Activated CD8-positive, alpha-beta memory T cell treated with anti-CD3 and anti-CD28 coated beads, Interleukin-2, amount 10 ng/mL, durations not matched to agents 7 days and 5 days (primary cell): ENCODE data around the gene RNASE3. TPM values are rescaled to one million over a fixed set of nuclear protein-coding genes. Genes with fewer than 3 reads are reported as not detected.
"Not testable (repeated sequence)": the region's sequence is repeated elsewhere in the genome, so short reads cannot be mapped to it uniquely, and the experiment has no call there.

Source experiments
- ATAC-seq: fragments of 150-1000 bp; cut with Tn5 transposase; one replicate; pipeline ENCODE4 v1.10.0; 2021; ENCODE audit warnings: moderate library complexity
- CTCF ChIA-PET: fragments of 350-600 bp; sonication (Branson Sonifier 250); formaldehyde crosslinking; loops from one replicate; lab custom pipeline; 2021; ENCODE audit warnings: antibody characterized with exemption; lab: Charles Lee
- DNase-seq: peaks from one replicate; pipeline ENCODE4 v3.0.0-alpha.2; 2020
- H3K27ac Mint-ChIP-seq: one replicate; pipeline ENCODE4 v1.8.0; 2021; ENCODE audit warnings: mild to moderate bottlenecking, mixed read lengths
- H3K27me3 Mint-ChIP-seq: one replicate; pipeline ENCODE4 v1.8.0; 2021; ENCODE audit warnings: mixed read lengths
- H3K36me3 Mint-ChIP-seq: one replicate; pipeline ENCODE4 v1.8.0; 2021; ENCODE audit warnings: mild to moderate bottlenecking, mixed read lengths
- H3K4me1 Mint-ChIP-seq: one replicate; pipeline ENCODE4 v1.8.0; 2021; ENCODE audit warnings: mixed read lengths
- H3K4me3 Mint-ChIP-seq: one replicate; pipeline ENCODE4 v1.8.0; 2021; ENCODE audit warnings: mild to moderate bottlenecking, moderate library complexity, mixed read lengths
- H3K9me3 Mint-ChIP-seq: one replicate; pipeline ENCODE4 v1.8.0; 2022; ENCODE audit warnings: low read depth, mixed read lengths
- total RNA-seq, 2 experiments: library from RNA; stranded (reverse); gene quantifications; one replicate each; pipeline ENCODE4 v1.2.3, GENCODE V29; 2021

The RNASE3 gene
- total RNA-seq: not detected

DNA sequence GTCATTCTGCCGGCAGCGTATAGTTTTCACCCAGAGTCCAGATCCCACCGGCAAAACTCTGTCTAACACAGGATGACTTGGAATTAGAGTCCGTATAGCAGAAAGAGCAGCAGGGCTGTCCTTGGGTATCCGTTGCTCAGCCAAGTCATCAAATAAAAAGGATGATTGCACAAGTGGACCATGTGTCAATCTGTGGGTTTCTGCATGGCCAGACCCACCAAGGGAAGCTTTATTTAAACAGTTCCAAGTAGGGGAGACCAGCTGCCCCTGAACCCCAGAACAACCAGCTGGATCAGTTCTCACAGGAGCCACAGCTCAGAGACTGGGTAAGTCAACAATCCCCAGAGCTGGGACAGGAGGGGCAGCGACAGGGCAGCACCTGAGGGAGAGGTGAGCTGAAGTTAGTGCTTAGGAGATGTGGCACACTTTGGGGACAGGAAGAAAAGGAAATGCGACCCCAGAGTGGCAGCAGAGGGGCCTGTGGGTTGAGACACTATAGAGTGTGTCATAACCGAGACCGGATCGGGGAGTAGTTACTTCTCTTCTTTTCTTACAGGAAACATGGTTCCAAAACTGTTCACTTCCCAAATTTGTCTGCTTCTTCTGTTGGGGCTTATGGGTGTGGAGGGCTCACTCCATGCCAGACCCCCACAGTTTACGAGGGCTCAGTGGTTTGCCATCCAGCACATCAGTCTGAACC lies at the start of gene RNASE3:
RNASE3 (plus strand) TSS at position 260 of the 700 bp plus-strand sequence; CDS start at position 562, 302 bp downstream.
- H3K27ac Mint-ChIP-seq, H3K4me3 Mint-ChIP-seq, DNase-seq, H3K36me3 Mint-ChIP-seq, H3K9me3 Mint-ChIP-seq, CTCF ChIA-PET, H3K4me1 Mint-ChIP-seq, ATAC-seq: not testable (repeated sequence)
- H3K27me3 Mint-ChIP-seq: peaks cover 39% of the 10 kb centered on the region

DNA sequence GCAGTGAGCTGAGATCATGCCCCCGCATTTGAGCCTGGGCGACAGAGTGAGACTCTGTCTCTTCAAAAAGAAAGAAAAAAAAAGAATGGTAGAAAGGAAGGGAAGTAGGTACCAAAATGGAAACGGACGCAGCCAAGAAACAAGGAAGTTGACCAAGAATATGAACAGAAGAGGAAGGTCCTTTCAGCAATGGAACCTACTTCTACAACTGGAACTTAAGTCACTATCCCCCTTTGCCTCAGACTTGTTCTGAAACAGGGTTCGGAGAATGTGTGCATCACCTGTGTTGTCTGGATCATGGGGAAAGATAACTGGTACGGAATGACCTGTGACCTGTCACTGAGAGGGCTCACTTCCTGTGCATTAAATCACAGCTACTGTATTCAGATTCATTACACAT lies 44.6 kb upstream of the RNASE3 start:
- ATAC-seq: no peak
- H3K9me3 Mint-ChIP-seq: no peaks in the 10 kb centered on the region
- peaks cover 26% of the 10 kb centered on the region for H3K27me3 Mint-ChIP-seq
- DNase-seq: no peak
- H3K27ac Mint-ChIP-seq: no peak overlapping the region
- no peaks in the 10 kb centered on the region for H3K4me1 Mint-ChIP-seq
- H3K36me3 Mint-ChIP-seq: no peaks in the 10 kb centered on the region
- H3K4me3 Mint-ChIP-seq: no peak overlapping the region
- CTCF ChIA-PET: interaction anchor here (2.7 kb wide), 1 partner anchor 12 kb away, joined by 12 read pairs; no protein-coding TSS in a partner anchor

DNA sequence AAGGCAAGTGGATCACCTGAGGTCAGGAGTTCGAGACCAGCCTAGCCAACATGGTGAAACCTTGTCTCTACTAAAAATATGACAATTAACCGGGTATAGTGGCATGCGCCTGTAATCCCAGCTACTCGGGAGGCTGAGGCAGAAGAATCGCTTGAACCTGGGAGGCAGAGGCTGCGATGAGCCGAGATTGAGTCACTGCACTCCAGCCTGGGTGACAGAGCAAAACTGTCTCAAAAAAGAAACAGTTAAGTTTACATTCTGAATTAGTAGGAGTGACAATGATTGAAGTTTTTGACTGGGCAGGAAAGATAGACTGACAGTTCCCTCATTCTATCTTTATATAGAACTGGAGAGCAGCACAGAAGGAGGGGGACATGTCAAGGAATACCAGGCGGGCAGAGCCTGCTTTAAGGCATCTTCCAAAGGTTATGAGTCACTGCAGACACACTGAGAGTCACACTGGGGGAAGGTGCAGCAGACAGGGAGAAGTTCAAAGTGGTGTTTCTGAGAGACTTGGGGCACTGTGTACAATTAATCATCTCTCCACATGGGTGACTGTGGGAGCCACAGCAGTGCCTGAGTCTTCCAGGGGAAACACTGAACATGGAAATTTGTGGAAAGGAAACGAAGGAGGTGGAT lies 42.8 kb upstream of the RNASE3 start:
- no peak for ATAC-seq

DNA sequence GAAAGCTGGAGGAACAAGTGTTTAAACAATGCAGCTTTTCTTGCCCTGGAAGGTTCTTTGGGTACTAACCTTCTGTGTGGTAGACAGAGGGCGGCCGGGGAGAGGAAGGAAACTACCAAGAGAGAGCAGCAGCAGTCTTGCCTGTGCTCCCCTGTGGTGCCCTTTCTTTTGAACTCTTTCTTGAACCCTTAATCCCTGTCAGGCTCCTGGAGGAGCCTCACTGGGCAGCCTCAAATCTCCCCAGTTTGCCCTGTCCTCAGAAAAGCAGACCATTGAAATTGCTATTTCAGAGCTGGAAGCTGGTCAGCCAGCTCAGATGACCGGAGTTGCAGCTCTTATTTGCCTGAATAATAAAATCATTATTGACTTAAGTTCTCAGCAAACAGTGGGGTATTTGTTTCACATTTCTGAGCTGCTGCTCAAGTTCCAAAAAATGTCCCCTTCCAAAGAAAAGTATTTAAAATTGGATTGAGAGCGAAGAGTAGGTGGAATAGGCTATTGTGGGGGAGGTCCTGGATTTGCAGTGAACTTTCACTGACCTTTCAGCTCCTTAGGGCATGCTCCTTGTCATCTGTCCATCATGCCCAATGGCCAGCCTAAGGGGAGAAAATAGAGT lies 42.1 kb upstream of the RNASE3 start:
- no peaks in the 10 kb centered on the region for H3K4me1 Mint-ChIP-seq

More for the DNA sequence above, 42.8 kb upstream of the RNASE3 start:
- Mint-ChIP-seq H3K27me3 (peaks cover 26% of the 10 kb centered on the region), H3K4me1 (no peaks in the 10 kb centered on the region), H3K27ac (no peak overlapping the region), H3K9me3 (no peaks in the 10 kb centered on the region), H3K36me3 (no peaks in the 10 kb centered on the region), H3K4me3 (no peak overlapping the region)
- no peak for DNase-seq
- CTCF ChIA-PET: interaction anchor here (0.7 to 2.7 kb wide), 4 partner anchors 10 to 491 kb away, joined by 3 to 12 read pairs (median 6); no protein-coding TSS in a partner anchor

DNA sequence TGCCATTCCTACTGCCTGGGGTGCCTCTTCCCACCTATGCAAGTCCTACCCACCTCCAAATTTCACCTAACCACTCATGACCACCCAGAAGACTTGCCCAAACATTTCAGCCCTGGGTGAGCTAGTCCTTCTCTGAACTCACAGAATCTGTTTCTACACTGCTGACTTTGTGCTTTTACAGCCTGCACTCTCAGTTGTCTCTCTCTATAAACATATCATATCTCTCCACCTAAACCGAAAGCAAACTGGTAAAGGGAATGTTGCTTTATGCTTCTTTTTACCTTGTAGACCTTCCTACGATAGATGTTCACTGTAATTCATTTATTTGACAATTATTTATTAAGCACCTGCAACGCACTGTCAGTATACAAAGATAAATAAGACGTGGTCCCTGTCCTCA lies 38.1 kb upstream of the RNASE3 start:
- no peak overlapping the region for H3K27ac Mint-ChIP-seq
- no peaks in the 10 kb centered on the region for H3K36me3 Mint-ChIP-seq
- DNase-seq (no peak), ATAC-seq (no peak)
- H3K4me1 Mint-ChIP-seq: no peaks in the 10 kb centered on the region
- CTCF ChIA-PET: no interaction called here
- H3K27me3 Mint-ChIP-seq: peaks cover 32% of the 10 kb centered on the region
- H3K9me3 Mint-ChIP-seq: no peaks in the 10 kb centered on the region
- no peak overlapping the region for H3K4me3 Mint-ChIP-seq

More for the DNA sequence above, 42.1 kb upstream of the RNASE3 start:
- ATAC-seq: no peak
- peaks cover 26% of the 10 kb centered on the region for H3K27me3 Mint-ChIP-seq
- CTCF ChIA-PET: interaction anchor here (1.4 to 2.2 kb wide), 3 partner anchors 9 to 122 kb away, joined by 4 to 6 read pairs (median 6); no protein-coding TSS in a partner anchor
- H3K9me3 Mint-ChIP-seq: no peaks in the 10 kb centered on the region
- H3K36me3 Mint-ChIP-seq: no peaks in the 10 kb centered on the region
- DNase-seq: no peak
- H3K27ac Mint-ChIP-seq: no peak overlapping the region
- no peak overlapping the region for H3K4me3 Mint-ChIP-seq

DNA sequence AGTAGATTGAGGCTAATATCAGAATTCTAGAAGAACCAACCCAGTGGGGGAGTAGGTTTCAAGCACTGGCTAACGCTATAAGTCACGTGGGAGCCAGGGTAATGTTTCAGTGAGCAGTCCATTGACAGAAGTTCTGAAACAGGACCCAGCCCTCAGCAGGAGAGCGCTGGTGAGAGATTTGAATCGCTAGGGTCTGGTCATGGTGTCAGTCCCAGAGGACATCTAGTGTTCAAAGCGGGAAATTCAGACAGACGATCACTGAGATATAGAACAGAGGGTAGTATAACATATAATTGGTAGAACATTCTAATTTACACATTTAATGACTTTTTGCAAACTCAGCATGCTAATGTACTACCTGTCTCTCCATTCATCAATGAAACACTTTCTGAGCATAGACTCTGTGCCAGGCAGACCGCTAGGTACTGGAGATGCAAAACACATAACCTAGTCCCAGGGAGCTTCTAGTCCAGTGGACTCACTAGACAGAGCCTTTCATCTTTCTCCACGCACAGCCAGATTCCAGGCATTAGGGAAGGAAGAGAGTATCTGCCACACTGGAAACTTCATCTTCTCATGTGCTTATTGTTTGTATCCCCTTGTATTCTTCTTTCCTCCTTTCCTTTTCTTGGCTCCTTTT lies 35.4 kb upstream of the RNASE3 start:
- Mint-ChIP-seq H3K4me3 (no peak overlapping the region), H3K9me3 (no peaks in the 10 kb centered on the region), H3K36me3 (no peaks in the 10 kb centered on the region), H3K27ac (no peak overlapping the region), H3K27me3 (peaks cover 43% of the 10 kb centered on the region), H3K4me1 (no peaks in the 10 kb centered on the region)
- ATAC-seq: peak; percentile 86
- peak; percentile 69 for DNase-seq
- CTCF ChIA-PET: interaction anchor here (0.8 to 3.3 kb wide), 15 partner anchors 18 to 243 kb away, joined by 3 to 21 read pairs (median 5); no protein-coding TSS in a partner anchor

DNA sequence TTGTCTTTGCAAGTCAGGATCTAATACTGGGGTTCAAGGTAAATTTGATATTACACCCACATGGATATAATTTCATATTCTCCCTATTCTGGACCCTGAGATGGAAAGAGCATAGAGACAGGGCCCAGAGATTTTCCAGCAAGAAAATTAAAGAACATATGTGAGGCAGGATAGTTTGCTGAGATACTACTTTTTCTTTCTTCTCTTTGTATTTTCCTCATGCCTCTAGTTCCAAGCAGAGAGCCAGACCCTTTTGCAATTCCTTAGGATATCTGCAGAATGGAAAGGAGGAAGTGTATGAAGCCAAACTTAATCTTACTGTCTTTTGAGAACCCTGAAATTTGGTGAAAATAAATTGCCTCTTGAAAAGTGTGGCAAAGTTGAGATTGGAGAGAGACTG lies 34.0 kb upstream of the RNASE3 start:
- no peaks in the 10 kb centered on the region for H3K4me1 Mint-ChIP-seq
- ATAC-seq (no peak), DNase-seq (no peak)
- no peak overlapping the region for H3K4me3 Mint-ChIP-seq
- no peaks in the 10 kb centered on the region for H3K9me3 Mint-ChIP-seq
- no peaks in the 10 kb centered on the region for H3K36me3 Mint-ChIP-seq
- H3K27ac Mint-ChIP-seq: no peak overlapping the region
- H3K27me3 Mint-ChIP-seq: peaks cover 54% of the 10 kb centered on the region
- CTCF ChIA-PET: interaction anchor here (0.6 to 5.3 kb wide), 33 partner anchors 8 to 247 kb away, joined by 3 to 67 read pairs (median 4); no protein-coding TSS in a partner anchor

DNA sequence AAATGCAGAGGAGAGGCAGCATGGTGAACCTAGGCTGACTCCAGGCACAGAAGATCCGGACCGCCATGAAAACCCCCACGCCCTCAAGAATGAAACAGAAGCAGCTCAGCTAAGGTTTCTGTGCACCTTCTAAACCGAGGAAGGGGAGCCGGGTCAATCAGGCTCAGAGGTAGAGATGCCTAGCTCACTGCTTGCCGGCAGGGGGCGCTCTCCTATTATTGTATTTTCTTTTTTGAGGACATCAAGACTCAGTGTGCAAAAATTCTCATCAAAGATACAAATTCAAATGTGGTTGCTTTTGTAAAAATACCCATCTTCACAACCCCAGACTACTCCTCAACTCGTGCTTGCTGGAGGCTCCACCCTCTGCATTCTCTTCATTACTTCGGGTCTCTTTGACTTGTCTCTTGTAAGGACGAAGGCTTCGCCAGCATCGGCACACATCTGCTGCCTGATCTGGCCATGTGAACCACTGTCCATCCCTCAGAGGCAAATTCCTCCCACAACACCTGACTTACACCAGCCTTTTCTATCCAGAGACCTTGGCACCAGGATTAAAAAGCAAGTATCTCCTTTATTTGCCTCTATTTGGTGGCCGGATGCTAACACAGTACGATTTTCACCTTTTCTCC lies 33.4 kb upstream of the RNASE3 start:
- no peaks in the 10 kb centered on the region for H3K36me3 Mint-ChIP-seq
- peaks cover 57% of the 10 kb centered on the region for H3K27me3 Mint-ChIP-seq
- ATAC-seq: peak; percentile 71
- CTCF ChIA-PET: interaction anchor here (0.6 to 5.3 kb wide), 32 partner anchors 8 to 481 kb away, joined by 3 to 67 read pairs (median 4); no protein-coding TSS in a partner anchor
- no peak overlapping the region for H3K27ac Mint-ChIP-seq
- H3K4me3 Mint-ChIP-seq: no peak overlapping the region
- H3K4me1 Mint-ChIP-seq: no peaks in the 10 kb centered on the region
- DNase-seq: peak; percentile 76
- no peaks in the 10 kb centered on the region for H3K9me3 Mint-ChIP-seq

DNA sequence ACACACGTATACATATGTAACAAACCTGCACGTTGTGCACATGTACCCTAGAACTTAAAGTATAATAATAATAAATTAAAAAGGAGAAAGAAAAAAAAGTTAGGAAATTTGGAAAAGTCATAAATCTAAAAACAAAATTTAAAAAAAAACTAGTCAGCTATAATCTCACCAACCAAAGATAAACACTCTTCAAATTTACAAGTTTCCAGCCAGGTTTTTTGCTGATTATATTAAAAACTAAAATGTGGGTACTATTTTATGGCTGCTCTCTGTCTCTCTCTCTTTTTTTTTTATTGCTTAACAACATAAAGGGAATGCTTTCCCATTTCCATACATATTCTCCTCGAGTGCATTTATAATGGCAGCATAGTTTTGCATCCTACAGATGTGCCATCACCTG lies 25.0 kb upstream of the RNASE3 start:
- no peaks in the 10 kb centered on the region for H3K9me3 Mint-ChIP-seq
- CTCF ChIA-PET: interaction anchor here (1.0 to 2.2 kb wide), 2 partner anchors 9 to 95 kb away, joined by 3 to 8 read pairs; no protein-coding TSS in a partner anchor
- ATAC-seq (no peak), DNase-seq (no peak)
- H3K27ac Mint-ChIP-seq: no peak overlapping the region
- H3K27me3 Mint-ChIP-seq: peaks cover 50% of the 10 kb centered on the region
- H3K4me1 Mint-ChIP-seq: no peaks in the 10 kb centered on the region
- no peak overlapping the region for H3K4me3 Mint-ChIP-seq
- H3K36me3 Mint-ChIP-seq: no peaks in the 10 kb centered on the region

DNA sequence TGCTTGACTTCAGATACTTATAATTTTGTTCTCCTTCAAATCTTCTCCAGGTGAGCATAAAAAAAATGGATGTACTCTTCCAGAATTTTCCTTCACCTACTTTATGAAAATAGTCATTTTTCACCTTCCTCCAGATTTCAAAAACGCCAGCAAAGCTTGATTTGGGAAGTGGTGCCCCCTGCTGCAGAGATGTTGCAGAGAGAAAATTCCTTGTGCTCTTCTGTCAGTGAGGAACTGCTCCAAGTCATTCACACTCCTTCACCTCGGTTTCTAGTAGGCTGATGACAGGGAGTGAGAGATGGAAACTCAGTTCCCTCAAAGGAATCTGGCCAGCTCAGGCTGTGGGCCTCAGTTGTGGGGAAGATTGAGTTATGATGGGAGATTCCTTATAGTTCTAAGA lies 24.2 kb upstream of the RNASE3 start:
- Mint-ChIP-seq H3K36me3 (no peaks in the 10 kb centered on the region), H3K27me3 (peaks cover 52% of the 10 kb centered on the region), H3K27ac (no peak overlapping the region), H3K4me3 (no peak overlapping the region), H3K9me3 (no peaks in the 10 kb centered on the region), H3K4me1 (no peaks in the 10 kb centered on the region)
- DNase-seq: no peak
- no peak for ATAC-seq
- CTCF ChIA-PET: interaction anchor here (1.0 to 2.2 kb wide), 5 partner anchors 8 to 176 kb away, joined by 3 to 8 read pairs (median 4); no protein-coding TSS in a partner anchor

DNA sequence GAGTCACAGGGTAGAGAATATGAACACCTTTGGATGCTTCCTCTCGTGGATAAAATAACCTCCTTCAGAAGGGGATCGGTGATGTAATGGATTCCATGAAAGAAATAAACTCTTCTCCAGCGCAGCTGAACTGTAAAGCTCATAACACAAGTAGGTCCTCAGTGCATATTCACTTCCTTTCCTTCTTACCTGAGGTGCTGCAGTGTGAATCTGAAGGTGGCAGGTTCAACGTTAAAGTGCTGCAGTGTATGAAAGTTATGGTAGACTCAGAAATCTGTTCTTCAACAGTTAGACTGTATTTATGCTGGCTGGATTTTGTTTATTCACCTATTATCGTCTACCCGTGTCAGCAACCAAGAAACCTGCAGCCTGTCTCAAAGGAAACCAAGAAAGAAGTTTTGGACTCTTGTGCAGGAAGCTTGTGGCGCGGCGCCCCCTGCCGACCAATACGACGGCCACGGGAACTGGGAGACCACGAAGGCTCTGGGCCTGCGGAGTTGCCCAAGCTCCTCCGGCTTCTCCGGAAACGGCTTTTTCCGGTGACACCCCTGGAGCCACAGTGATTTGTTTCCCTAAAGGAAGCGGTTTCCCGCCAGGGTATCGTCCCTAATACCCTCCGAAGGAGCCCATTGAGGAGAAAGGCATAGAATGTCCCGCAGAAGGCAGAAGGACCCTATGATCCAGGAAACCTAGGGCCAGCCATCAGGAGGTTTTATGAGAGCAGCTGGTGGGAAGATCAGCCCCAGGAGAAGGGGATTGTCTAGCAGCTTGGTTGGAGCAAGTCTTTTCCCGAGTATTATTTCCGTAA lies 17.6 kb upstream of the RNASE3 start:
- Mint-ChIP-seq H3K27me3 (peaks cover 38% of the 10 kb centered on the region), H3K9me3 (no peaks in the 10 kb centered on the region), H3K27ac (no peak overlapping the region), H3K4me3 (peak overlapping the region; percentile 8), H3K4me1 (peaks cover 16% of the 10 kb centered on the region), H3K36me3 (no peaks in the 10 kb centered on the region)
- CTCF ChIA-PET: interaction anchor here (0.7 to 3.1 kb wide), 21 partner anchors 12 to 449 kb away, joined by 3 to 26 read pairs (median 4); no protein-coding TSS in a partner anchor
- ATAC-seq (peak; percentile 90), DNase-seq (peak; percentile 86)

DNA sequence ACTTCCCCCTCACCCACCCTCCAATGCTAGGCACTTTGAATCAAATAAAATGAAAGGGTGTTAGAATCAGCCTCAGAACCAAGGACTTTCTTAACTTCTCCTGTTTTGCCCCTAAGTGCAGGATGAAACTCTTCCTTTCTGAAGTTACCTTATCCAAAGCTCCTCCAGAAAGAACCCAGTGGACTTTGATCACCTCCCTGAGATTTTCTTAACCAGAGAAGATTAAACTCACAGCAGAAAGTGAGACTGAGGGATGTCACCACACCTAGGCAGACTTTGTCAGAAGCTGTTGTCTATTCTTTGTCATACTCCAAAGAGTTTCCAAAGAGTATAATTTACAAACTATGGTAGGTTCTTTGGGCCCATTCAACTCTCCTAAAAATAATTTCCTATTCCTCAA lies 14.2 kb upstream of the RNASE3 start:
- H3K36me3 Mint-ChIP-seq: no peaks in the 10 kb centered on the region
- peaks cover 25% of the 10 kb centered on the region for H3K4me1 Mint-ChIP-seq
- DNase-seq: no peak
- no peaks in the 10 kb centered on the region for H3K9me3 Mint-ChIP-seq
- H3K27me3 Mint-ChIP-seq: peaks cover 15% of the 10 kb centered on the region
- no peak overlapping the region for H3K4me3 Mint-ChIP-seq
- CTCF ChIA-PET: interaction anchor here (1.8 kb wide), 1 partner anchor 94 kb away, joined by 5 read pairs; no protein-coding TSS in a partner anchor
- no peak overlapping the region for H3K27ac Mint-ChIP-seq
- ATAC-seq: no peak
